ENCODE results near the gene RPP40. TPM values are rescaled to one million over a fixed set of nuclear protein-coding genes. Genes with fewer than 3 reads are reported as not detected.

RPP40 gene
- total RNA-seq, 4 donors from 2014 or later, result 4.4 to 7.4 TPM; not detected in 2

- DNase-seq, result no peak
- Histone ChIP-seq H3K4me3 (no peak overlapping the region), H3K27ac (no peak overlapping the region), H3K27me3 (no peaks in the 10 kb centered on the region), H3K4me1 (no peaks in the 10 kb centered on the region), H3K9me3 (no peaks in the 10 kb centered on the region), H3K36me3 (peaks cover 0 to 13% (median 0%) of the 10 kb centered on the region in 3 donors)
- TF ChIP-seq CTCF (IDR thresholded peaks at IDR 0.05), result no peak
- no peak for TF ChIP-seq POLR2A (IDR thresholded peaks at IDR 0.05)
These were observed 6.0 kb downstream of the RPP40 start for GRCh38 chr6:4997862-4998261.

GRCh38 chr6:4994741-4995140 lies 9.1 kb downstream of the RPP40 start:
- DNase-seq, result no peak
- Histone ChIP-seq H3K27ac (no peak overlapping the region), H3K4me1 (no peaks in the 10 kb centered on the region), H3K27me3 (no peaks in the 10 kb centered on the region), H3K36me3 (peaks cover 0 to 13% (median 0%) of the 10 kb centered on the region in 3 donors), H3K4me3 (no peak overlapping the region), H3K9me3 (no peaks in the 10 kb centered on the region)
- no peak for TF ChIP-seq CTCF (IDR thresholded peaks at IDR 0.05)

- Histone ChIP-seq H3K9me3 (no peaks in the 10 kb centered on the region), H3K27ac (no peak overlapping the region), H3K4me1 (no peaks in the 10 kb centered on the region), H3K36me3 (no peaks in the 10 kb centered on the region), H3K4me3 (no peak overlapping the region), H3K27me3 (no peaks in the 10 kb centered on the region)
- no peak for TF ChIP-seq CTCF (IDR thresholded peaks at IDR 0.05)
- TF ChIP-seq POLR2A (IDR thresholded peaks at IDR 0.05), result no peak
- DNase-seq, result no peak
These were observed 16.4 kb downstream of the RPP40 start for GRCh38 chr6:4987432-4987831.

GRCh38 chr6:4986999-4987398 lies 16.8 kb downstream of the RPP40 start:
- Histone ChIP-seq H3K27me3 (no peaks in the 10 kb centered on the region), H3K36me3 (no peaks in the 10 kb centered on the region), H3K27ac (no peak overlapping the region), H3K4me1 (no peaks in the 10 kb centered on the region), H3K9me3 (no peaks in the 10 kb centered on the region), H3K4me3 (no peak overlapping the region)
- no peak for TF ChIP-seq POLR2A (IDR thresholded peaks at IDR 0.05)
- TF ChIP-seq CTCF (IDR thresholded peaks at IDR 0.05), result no peak
- DNase-seq, result no peak

- Histone ChIP-seq H3K4me1 (no peaks in the 10 kb centered on the region), H3K4me3 (no peak overlapping the region), H3K27me3 (no peaks in the 10 kb centered on the region), H3K27ac (no peak overlapping the region), H3K9me3 (peaks cover 0 to 9% (median 2%) of the 10 kb centered on the region in 4 donors), H3K36me3 (no peaks in the 10 kb centered on the region)
- DNase-seq, result no peak
- TF ChIP-seq CTCF (IDR thresholded peaks at IDR 0.05) (no peak), POLR2A (IDR thresholded peaks at IDR 0.05) (no peak)
These were observed 20.5 kb downstream of the RPP40 start for GRCh38 chr6:4983322-4983721.

- Histone ChIP-seq H3K36me3 (no peaks in the 10 kb centered on the region), H3K27ac (no peak overlapping the region), H3K4me1 (no peaks in the 10 kb centered on the region), H3K4me3 (no peak overlapping the region), H3K9me3 (peaks cover 0 to 9% (median 2%) of the 10 kb centered on the region in 4 donors), H3K27me3 (no peaks in the 10 kb centered on the region)
- DNase-seq, result no peak
- no peak for TF ChIP-seq POLR2A (IDR thresholded peaks at IDR 0.05)
- no peak for TF ChIP-seq CTCF (IDR thresholded peaks at IDR 0.05)
These were observed 22.1 kb downstream of the RPP40 start for GRCh38 chr6:4981761-4982160.
